H1 (cell line): ENCODE measurements around the gene MADD. TPM values are rescaled to one million over a fixed set of nuclear protein-coding genes. Genes with fewer than 3 reads are reported as not detected.

Source experiments
- RAD21 ChIP-seq, 2 experiments: IDR thresholded peaks in 1 of 2; conservative IDR thresholded peaks in 1 of 2; 2 replicates each; pipeline ENCODE4 v1.6.1; 2011; ENCODE audit warnings: low read depth in 2 of 2, low read length in 2 of 2, improper control_type of control experiment in 1 of 2, inconsistent platforms in 1 of 2, mild to moderate bottlenecking in 1 of 2, moderate library complexity in 1 of 2
- SAP30 ChIP-seq: fragments of 300-600 bp; sonication (generic); IDR thresholded peaks from 2 replicates; pipeline ENCODE4 v1.7.1; 2012; ENCODE audit warnings: low read length, moderate library complexity, mild to moderate bottlenecking, inconsistent platforms; ENCODE audit not compliant: insufficient read depth, insufficient replicate concordance
- polyA plus RNA-seq, 7 experiments: library from polyadenylated mRNA; depleted of rRNA in 3 of 7; stranded (reverse) in 5 of 7; unstranded in 2 of 7; fragments of >200 nt in 5 of 7; fragments of 200-250 nt in 2 of 7; gene quantifications; 1 replicate in 5 of 7; 2 replicates in 1 of 7; 4 replicates in 1 of 7; pipeline versions ENCODE4 v1.2.1 to v1.2.3, GENCODE V29; 2011 to 2013; ENCODE audit warnings: missing spikeins in 2 of 7, mixed read lengths in 2 of 7
- total RNA-seq: library from RNA; stranded (reverse); fragmentation: NEBNext Ultra II Directional; extraction: Animal tissue kit (Norgen Biotek cat#: 25700); gene quantifications from 2 replicates; pipeline ENCODE4 v1.2.1, GENCODE V29; 2021
- TF ChIP-seq, protein P1 (sequence below): IDR thresholded peaks from 2 replicates; pipeline ENCODE4 v1.6.1; 2012; ENCODE audit warnings: low read length, inconsistent platforms

MADD gene
- total and polyA plus RNA-seq, 2 of the 8 experiments (the other 6 are each of a cell fraction or from before 2014, with no cell fraction given) = 32.5 to 45.4 TPM

- TF ChIP-seq, protein P1, sequence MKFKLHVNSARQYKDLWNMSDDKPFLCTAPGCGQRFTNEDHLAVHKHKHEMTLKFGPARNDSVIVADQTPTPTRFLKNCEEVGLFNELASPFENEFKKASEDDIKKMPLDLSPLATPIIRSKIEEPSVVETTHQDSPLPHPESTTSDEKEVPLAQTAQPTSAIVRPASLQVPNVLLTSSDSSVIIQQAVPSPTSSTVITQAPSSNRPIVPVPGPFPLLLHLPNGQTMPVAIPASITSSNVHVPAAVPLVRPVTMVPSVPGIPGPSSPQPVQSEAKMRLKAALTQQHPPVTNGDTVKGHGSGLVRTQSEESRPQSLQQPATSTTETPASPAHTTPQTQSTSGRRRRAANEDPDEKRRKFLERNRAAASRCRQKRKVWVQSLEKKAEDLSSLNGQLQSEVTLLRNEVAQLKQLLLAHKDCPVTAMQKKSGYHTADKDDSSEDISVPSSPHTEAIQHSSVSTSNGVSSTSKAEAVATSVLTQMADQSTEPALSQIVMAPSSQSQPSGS = no peak
- TF ChIP-seq RAD21 (IDR thresholded peaks at IDR 0.05 in 1 of 2, conservative IDR thresholded peaks at IDR 0.05 in 1 of 2; ENCODE audit: low read depth in 2 of 2, low read length in 2 of 2) (no peak), SAP30 (no peak)
Observed at GRCh38 chr11:47305734-47306483, 36.0 kb downstream of the MADD start (continued).
